HG03060 (cell line): ENCODE data around the gene TRIM13.
"Not testable (repeated sequence)": the region's sequence is repeated elsewhere in the genome, so short reads cannot be mapped to it uniquely, and the experiment has no call there.

Experiments used
- ATAC-seq: cut with Tn5 transposase; IDR thresholded peaks from one replicate; pipeline ENCODE4 v1.9.1; 2021; ENCODE audit warnings: low read depth, moderate number of reproducible peaks; ENCODE audit not compliant: unreplicated experiment

Gene TRIM13

GRCh38 chr13:49996951-49997895, at the start of gene TRIM13:
Gene TRIM13, plus strand, starts transcription at chr13:49997042. Its CDS starts 14,899 bp downstream, at chr13:50011941.
- ATAC-seq = peak; percentile 56

- ATAC-seq = not testable (repeated sequence)
Observed at GRCh38 chr13:49948777-49949270, 48.0 kb upstream of the TRIM13 start.

- no peak for ATAC-seq
Observed at GRCh38 chr13:49951754-49952535, 44.9 kb upstream of the TRIM13 start.

- no peak for ATAC-seq
Observed at GRCh38 chr13:49953560-49953959, 43.3 kb upstream of the TRIM13 start.

- no peak for ATAC-seq
Observed at GRCh38 chr13:49954674-49955455, 42.0 kb upstream of the TRIM13 start.

- no peak for ATAC-seq
Observed at GRCh38 chr13:49956131-49956530, 40.7 kb upstream of the TRIM13 start.

GRCh38 chr13:49958321-49958720, 38.5 kb upstream of the TRIM13 start:
- no peak for ATAC-seq

GRCh38 chr13:49967456-49967855, 29.4 kb upstream of the TRIM13 start:
- ATAC-seq = no peak

- no peak for ATAC-seq
Observed at GRCh38 chr13:49972709-49973108, 24.1 kb upstream of the TRIM13 start.

GRCh38 chr13:49975826-49976225, 21.0 kb upstream of the TRIM13 start:
- ATAC-seq = no peak

- ATAC-seq = peak; percentile 65
Observed at GRCh38 chr13:49976314-49977258, 20.3 kb upstream of the TRIM13 start.

GRCh38 chr13:49977992-49978391, 18.9 kb upstream of the TRIM13 start:
- no peak for ATAC-seq

GRCh38 chr13:49980266-49980665, 16.6 kb upstream of the TRIM13 start:
- no peak for ATAC-seq

- no peak for ATAC-seq
Observed at GRCh38 chr13:49985129-49985528, 11.7 kb upstream of the TRIM13 start.

GRCh38 chr13:49986471-49986870, 10.4 kb upstream of the TRIM13 start:
- ATAC-seq = no peak

- not testable (repeated sequence) for ATAC-seq
Observed at GRCh38 chr13:49990612-49991011, 6.2 kb upstream of the TRIM13 start.

GRCh38 chr13:49993111-49993510, 3.7 kb upstream of the TRIM13 start:
- ATAC-seq = no peak

- ATAC-seq = no peak
Observed at GRCh38 chr13:49993666-49994065, 3.2 kb upstream of the TRIM13 start.

GRCh38 chr13:49995625-49996101, 1.2 kb upstream of the TRIM13 start:
- ATAC-seq = no peak
